ENCODE measurements around the gene TENM4. TPM values are rescaled to one million over a fixed set of nuclear protein-coding genes. Genes with fewer than 3 reads are reported as not detected.

Gene TENM4
- polyA plus RNA-seq, 1 experiment = 0.39 TPM

DNA sequence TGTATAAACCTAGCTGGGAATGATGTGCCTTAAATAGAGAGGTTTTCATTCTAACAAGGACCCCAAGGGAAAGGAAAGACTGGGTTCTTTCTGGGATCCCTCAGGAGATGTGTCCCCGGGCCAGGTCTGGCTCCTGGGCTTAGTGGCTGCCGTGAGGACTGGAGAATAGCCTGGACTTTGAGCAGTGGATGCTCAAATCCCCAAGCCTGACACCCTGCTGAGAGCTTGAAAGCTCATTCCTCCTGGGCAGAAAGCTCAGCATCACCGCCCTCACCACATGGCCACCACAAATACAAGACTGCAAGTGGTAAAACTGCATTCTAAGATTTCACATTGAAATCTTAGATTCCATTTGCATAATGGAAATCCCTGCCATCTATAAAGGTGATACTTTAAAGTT lies 786.8 kb downstream of the TENM4 start:
- no peaks in the 10 kb centered on the region for H3K36me3 ChIP-seq (ENCODE audit: control insufficient read depth, insufficient read depth, low read length)
- no peak overlapping the region for H3K4me3 ChIP-seq (ENCODE audit: low read depth, low read length)
- DNase-seq (ENCODE audit: low read depth) = no peak
- TF ChIP-seq, protein P1, sequence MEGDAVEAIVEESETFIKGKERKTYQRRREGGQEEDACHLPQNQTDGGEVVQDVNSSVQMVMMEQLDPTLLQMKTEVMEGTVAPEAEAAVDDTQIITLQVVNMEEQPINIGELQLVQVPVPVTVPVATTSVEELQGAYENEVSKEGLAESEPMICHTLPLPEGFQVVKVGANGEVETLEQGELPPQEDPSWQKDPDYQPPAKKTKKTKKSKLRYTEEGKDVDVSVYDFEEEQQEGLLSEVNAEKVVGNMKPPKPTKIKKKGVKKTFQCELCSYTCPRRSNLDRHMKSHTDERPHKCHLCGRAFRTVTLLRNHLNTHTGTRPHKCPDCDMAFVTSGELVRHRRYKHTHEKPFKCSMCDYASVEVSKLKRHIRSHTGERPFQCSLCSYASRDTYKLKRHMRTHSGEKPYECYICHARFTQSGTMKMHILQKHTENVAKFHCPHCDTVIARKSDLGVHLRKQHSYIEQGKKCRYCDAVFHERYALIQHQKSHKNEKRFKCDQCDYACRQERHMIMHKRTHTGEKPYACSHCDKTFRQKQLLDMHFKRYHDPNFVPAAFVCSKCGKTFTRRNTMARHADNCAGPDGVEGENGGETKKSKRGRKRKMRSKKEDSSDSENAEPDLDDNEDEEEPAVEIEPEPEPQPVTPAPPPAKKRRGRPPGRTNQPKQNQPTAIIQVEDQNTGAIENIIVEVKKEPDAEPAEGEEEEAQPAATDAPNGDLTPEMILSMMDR (IDR thresholded peaks at IDR 0.05; ENCODE audit: insufficient read depth, low read depth, low read length) = no peak
- H3K27me3 ChIP-seq (ENCODE audit: control insufficient read depth, insufficient read depth, low read length) = peaks cover 1% of the 10 kb centered on the region
- POLR2A ChIA-PET = no interaction called here
- CTCF ChIA-PET = interaction anchor here (0.8 to 4.4 kb wide), 3 partner anchors 7 to 13 kb away, joined by 3 to 48 read pairs (median 3); no protein-coding TSS in a partner anchor

GRCh38 chr11:78653294-78653909 lies 787.4 kb downstream of the TENM4 start:
- CTCF ChIA-PET = interaction anchor here (0.7 to 4.4 kb wide), 5 partner anchors 7 to 62 kb away, joined by 3 to 48 read pairs (median 3); no protein-coding TSS in a partner anchor
- TF ChIP-seq, protein P1 (IDR thresholded peaks at IDR 0.05; ENCODE audit: insufficient read depth, low read depth, low read length) = no peak
- H3K4me3 ChIP-seq (ENCODE audit: low read depth, low read length) = no peak overlapping the region
- H3K36me3 ChIP-seq (ENCODE audit: control insufficient read depth, insufficient read depth, low read length) = no peaks in the 10 kb centered on the region
- H3K27me3 ChIP-seq (ENCODE audit: control insufficient read depth, insufficient read depth, low read length) = peaks cover 1% of the 10 kb centered on the region
- POLR2A ChIA-PET = no interaction called here
- no peak for DNase-seq (ENCODE audit: low read depth)

DNA sequence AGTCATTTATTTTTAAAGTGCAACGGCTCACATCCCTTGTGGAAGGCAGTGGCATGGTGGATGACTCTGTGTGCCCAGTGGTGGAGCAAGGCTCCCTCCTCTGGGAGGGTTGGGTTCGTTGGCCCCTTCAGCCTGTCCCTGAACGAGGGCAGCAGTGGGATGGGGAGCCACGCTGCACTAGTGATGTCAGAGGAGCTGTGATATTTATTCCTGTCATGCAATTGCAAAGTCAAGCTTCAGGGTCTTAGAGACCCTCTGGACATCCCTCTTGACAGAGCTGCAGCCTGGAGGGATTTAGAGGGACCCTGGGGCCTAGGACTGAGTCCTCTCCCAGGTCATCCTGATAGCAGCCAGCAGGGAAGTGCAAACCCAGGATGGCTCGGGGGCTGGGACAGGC lies 788.0 kb downstream of the TENM4 start:
- H3K36me3 ChIP-seq (ENCODE audit: control insufficient read depth, insufficient read depth, low read length) = no peaks in the 10 kb centered on the region
- H3K4me3 ChIP-seq (ENCODE audit: low read depth, low read length) = no peak overlapping the region
- DNase-seq (ENCODE audit: low read depth) = no peak
- TF ChIP-seq, protein P1 (IDR thresholded peaks at IDR 0.05; ENCODE audit: insufficient read depth, low read depth, low read length) = no peak
- CTCF ChIA-PET = interaction anchor here (0.7 to 4.4 kb wide), 3 partner anchors 6 to 63 kb away, joined by 3 to 48 read pairs (median 6); no protein-coding TSS in a partner anchor
- POLR2A ChIA-PET = no interaction called here
- peaks cover 1% of the 10 kb centered on the region for H3K27me3 ChIP-seq (ENCODE audit: control insufficient read depth, insufficient read depth, low read length)

- no peak for DNase-seq (ENCODE audit: low read depth)
- Histone ChIP-seq H3K4me3 (ENCODE audit: low read depth, low read length) (no peak overlapping the region), H3K27me3 (ENCODE audit: control insufficient read depth, insufficient read depth, low read length) (peaks cover 1% of the 10 kb centered on the region), H3K36me3 (ENCODE audit: control insufficient read depth, insufficient read depth, low read length) (no peaks in the 10 kb centered on the region)
- CTCF ChIA-PET = interaction anchor here (1.4 kb wide), 1 partner anchor 63 kb away, joined by 6 read pairs; no protein-coding TSS in a partner anchor
- TF ChIP-seq, protein P1 (IDR thresholded peaks at IDR 0.05; ENCODE audit: insufficient read depth, low read depth, low read length) = no peak
- POLR2A ChIA-PET = no interaction called here
Measured at GRCh38 chr11:78651923-78652842, 788.6 kb downstream of the TENM4 start.

Measured in BJ (cell line).